B cell (primary cell): ENCODE results near the gene UGDH.

Experiments used
- EZH2 ChIP-seq: IDR thresholded peaks from 2 replicates; pipeline ENCODE4 v1.6.1; 2012; ENCODE audit warnings: borderline replicate concordance, low read depth, mild to moderate bottlenecking, moderate library complexity, low read length; ENCODE audit not compliant: insufficient read depth, poor library complexity, severe bottlenecking
- TF ChIP-seq, protein P1 (sequence below): fragments of 200-600 bp; IDR thresholded peaks from one replicate; pipeline ENCODE4 v1.8.0; 2022; ENCODE audit warnings: antibody characterized with exemption, mild to moderate bottlenecking

DNA sequence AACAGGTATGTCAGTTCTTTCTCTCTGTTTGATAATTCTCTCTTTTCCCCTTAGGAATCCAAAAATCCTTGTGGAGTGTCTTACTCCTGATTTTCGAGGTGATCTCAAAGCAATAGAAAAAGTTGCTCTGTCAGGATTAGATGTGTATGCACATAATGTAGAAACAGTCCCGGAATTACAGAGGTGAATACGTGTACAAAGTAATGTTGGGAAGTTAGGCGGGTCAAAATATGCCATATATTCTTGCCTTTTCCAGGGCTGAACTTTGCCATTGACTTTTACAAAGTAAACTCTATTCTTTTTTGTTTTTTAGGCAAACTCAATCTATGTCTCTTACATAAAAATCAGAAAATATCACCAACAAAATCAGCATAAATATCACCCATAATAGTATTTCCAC lies 59.8 kb downstream of the UGDH start:
- TF ChIP-seq, protein P1, sequence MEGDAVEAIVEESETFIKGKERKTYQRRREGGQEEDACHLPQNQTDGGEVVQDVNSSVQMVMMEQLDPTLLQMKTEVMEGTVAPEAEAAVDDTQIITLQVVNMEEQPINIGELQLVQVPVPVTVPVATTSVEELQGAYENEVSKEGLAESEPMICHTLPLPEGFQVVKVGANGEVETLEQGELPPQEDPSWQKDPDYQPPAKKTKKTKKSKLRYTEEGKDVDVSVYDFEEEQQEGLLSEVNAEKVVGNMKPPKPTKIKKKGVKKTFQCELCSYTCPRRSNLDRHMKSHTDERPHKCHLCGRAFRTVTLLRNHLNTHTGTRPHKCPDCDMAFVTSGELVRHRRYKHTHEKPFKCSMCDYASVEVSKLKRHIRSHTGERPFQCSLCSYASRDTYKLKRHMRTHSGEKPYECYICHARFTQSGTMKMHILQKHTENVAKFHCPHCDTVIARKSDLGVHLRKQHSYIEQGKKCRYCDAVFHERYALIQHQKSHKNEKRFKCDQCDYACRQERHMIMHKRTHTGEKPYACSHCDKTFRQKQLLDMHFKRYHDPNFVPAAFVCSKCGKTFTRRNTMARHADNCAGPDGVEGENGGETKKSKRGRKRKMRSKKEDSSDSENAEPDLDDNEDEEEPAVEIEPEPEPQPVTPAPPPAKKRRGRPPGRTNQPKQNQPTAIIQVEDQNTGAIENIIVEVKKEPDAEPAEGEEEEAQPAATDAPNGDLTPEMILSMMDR: no peak
- TF ChIP-seq EZH2: no peak
